Sigmoid colon (tissue), 7 donors: ENCODE results near the gene MAD1L1. TPM values are rescaled to one million over a fixed set of nuclear protein-coding genes. Genes with fewer than 3 reads are reported as not detected.
"Not testable (repeated sequence)": the region's sequence is repeated elsewhere in the genome, so short reads cannot be mapped to it uniquely, and the experiment has no call there.

Source experiments
- DNase-seq: peaks from one replicate; pipeline ENCODE4 v3.0.0-alpha.2; 2019
- H3K27ac ChIP-seq, 4 donors: fragments of 200-600 bp; sonication (generic); one replicate each; pipeline ENCODE4 v1.5.1; 2016 to 2019; ENCODE audit warnings: mild to moderate bottlenecking in 1 of 4
- H3K27me3 ChIP-seq, 3 donors: fragments of 200-600 bp; sonication (generic); one replicate each; pipeline ENCODE4 v1.5.1; 2019; ENCODE audit warnings: mild to moderate bottlenecking in 1 of 3
- H3K36me3 ChIP-seq, 4 donors: fragments of 200-600 bp; sonication (generic); one replicate each; pipeline ENCODE4 v1.5.1; 2016 to 2019
- H3K4me1 ChIP-seq, 4 donors: fragments of 200-600 bp; sonication (generic); one replicate each; pipeline ENCODE4 v1.5.1; 2017 to 2019
- H3K4me3 ChIP-seq, 4 donors: fragments of 200-600 bp; sonication (generic); one replicate each; pipeline ENCODE4 v1.5.1; 2017 to 2019; ENCODE audit warnings: mild to moderate bottlenecking in 2 of 4, moderate library complexity in 1 of 4
- H3K9me3 ChIP-seq, 4 donors: fragments of 200-600 bp in 3 of 4; sonication (generic) in 3 of 4; one replicate each; pipeline versions ENCODE4 v1.5.1 to v1.6.1; 2013 to 2019
- CTCF ChIP-seq, 4 experiments: fragments of 450-650 bp in 3 of 4; fragments of 200-600 bp in 1 of 4; IDR thresholded peaks; one replicate each; pipeline ENCODE4 v1.5.1; 2016 to 2019; ENCODE audit warnings: antibody characterized with exemption in 4 of 4, mild to moderate bottlenecking in 3 of 4, moderate library complexity in 2 of 4
- EP300 ChIP-seq, 4 donors: sonication (generic); formaldehyde crosslinking; IDR thresholded peaks; one replicate each; pipeline ENCODE4 v1.6.1; 2017; ENCODE audit warnings: antibody characterized with exemption in 4 of 4
- POLR2A ChIP-seq, 2 donors: fragments of 450-650 bp; IDR thresholded peaks; one replicate each; pipeline ENCODE4 v1.6.1; 2016; ENCODE audit warnings: antibody characterized with exemption in 2 of 2, mild to moderate bottlenecking in 2 of 2, moderate library complexity in 2 of 2
- POLR2AphosphoS5 ChIP-seq, 4 donors: sonication (generic); formaldehyde crosslinking; IDR thresholded peaks; one replicate each; pipeline ENCODE4 v1.6.1; 2017; ENCODE audit warnings: antibody characterized with exemption in 4 of 4
- WGBS, 2 donors: extraction: QIAGEN DNeasy Blood & Tissue Kit; methylation state at CpG; one replicate each; pipeline ENCODE4 v1.1.7; 2013; 5-methylcytosine and 5-hydroxymethylcytosine counted together
- intact Hi-C: fragments of 100-400 bp; cut with DNase I; formaldehyde crosslinking; loops from one replicate; pipeline ENCODE4 v1.15.1; 2023
- polyA plus RNA-seq, 3 donors: library from polyadenylated mRNA; stranded (reverse); fragments of 200-250 nt; gene quantifications; one replicate each; pipeline ENCODE4 v1.2.3, GENCODE V29; 2013
- total RNA-seq, 4 donors: library from RNA; depleted of rRNA; stranded (reverse); fragments of >200 nt; gene quantifications; one replicate each; pipeline ENCODE4 v1.1.0, GENCODE V29; 2016
- donor health status: healthy with polysubstance abuse.
- donor health status: Bipolar disorder and iron deficiency.
- donor health status: healthy.

The MAD1L1 gene
- total and polyA plus RNA-seq, 7 donors, result 10.2 to 38.4 (median 20.6) TPM

GRCh38 chr7:1843271-1843861, 389.4 kb downstream of the MAD1L1 start:
- intact Hi-C loops, result no loop called here
- H3K27me3 ChIP-seq, result no peaks in the 10 kb centered on the region
- H3K4me3 ChIP-seq, result no peak overlapping the region
- WGBS, 2 donors, result 76 to 89% methylated on average over 26 of the region's 26 CpGs
- TF ChIP-seq CTCF (IDR thresholded peaks at IDR 0.05) (no peak), POLR2A (IDR thresholded peaks at IDR 0.05) (no peak), POLR2AphosphoS5 (IDR thresholded peaks at IDR 0.05) (no peak), EP300 (IDR thresholded peaks at IDR 0.05) (no peak)
- peak; percentile 55 for DNase-seq
- H3K9me3 ChIP-seq, result no peaks in the 10 kb centered on the region
- no peak overlapping the region for H3K27ac ChIP-seq
- no peaks in the 10 kb centered on the region for H3K4me1 ChIP-seq
- H3K36me3 ChIP-seq, result no peaks in the 10 kb centered on the region

- intact Hi-C loops, result no loop called here
- Histone ChIP-seq H3K4me3 (no peak overlapping the region), H3K9me3 (no peaks in the 10 kb centered on the region), H3K36me3 (no peaks in the 10 kb centered on the region), H3K27ac (no peak overlapping the region), H3K4me1 (no peaks in the 10 kb centered on the region), H3K27me3 (no peaks in the 10 kb centered on the region)
- 86 to 88% methylated on average over 31 of the region's 31 CpGs for WGBS, 2 donors
- TF ChIP-seq EP300 (IDR thresholded peaks at IDR 0.05), result no peak
- DNase-seq, result peak; percentile 54
Observed at GRCh38 chr7:1842321-1843221, 390.2 kb downstream of the MAD1L1 start.

GRCh38 chr7:1841286-1842021, 391.3 kb downstream of the MAD1L1 start:
- 92 to 95% methylated on average over 40 of the region's 40 CpGs for WGBS, 2 donors
- H3K27me3 ChIP-seq, H3K9me3 ChIP-seq, H3K27ac ChIP-seq, DNase-seq, H3K4me3 ChIP-seq, H3K4me1 ChIP-seq, H3K36me3 ChIP-seq, intact Hi-C loops: not testable (repeated sequence)

- WGBS, 2 donors, result 94 to 96% methylated on average over 18 of the region's 18 CpGs
- H3K9me3 ChIP-seq, intact Hi-C loops, H3K27me3 ChIP-seq, H3K4me1 ChIP-seq, H3K36me3 ChIP-seq, H3K4me3 ChIP-seq, H3K27ac ChIP-seq, DNase-seq: not testable (repeated sequence)
Observed at GRCh38 chr7:1840744-1841143, 392.0 kb downstream of the MAD1L1 start.

GRCh38 chr7:1839701-1840100, 393.0 kb downstream of the MAD1L1 start:
- Histone ChIP-seq H3K4me1 (no peaks in the 10 kb centered on the region), H3K27ac (no peak overlapping the region), H3K27me3 (no peaks in the 10 kb centered on the region), H3K36me3 (no peaks in the 10 kb centered on the region), H3K4me3 (no peak overlapping the region), H3K9me3 (no peaks in the 10 kb centered on the region)
- DNase-seq, result peak; percentile 56
- TF ChIP-seq POLR2A (IDR thresholded peaks at IDR 0.05), result no peak
- TF ChIP-seq CTCF (IDR thresholded peaks at IDR 0.05), result no peak
- no peak for TF ChIP-seq EP300 (IDR thresholded peaks at IDR 0.05)
- TF ChIP-seq POLR2AphosphoS5 (IDR thresholded peaks at IDR 0.05), result no peak
- intact Hi-C loops, result no loop called here
- 92 to 95% methylated on average over 14 of the region's 14 CpGs for WGBS, 2 donors

- H3K4me1 ChIP-seq, intact Hi-C loops, H3K27me3 ChIP-seq, H3K36me3 ChIP-seq, H3K4me3 ChIP-seq, H3K9me3 ChIP-seq, DNase-seq, H3K27ac ChIP-seq: not testable (repeated sequence)
- 92% methylated on average over 21 of the region's 21 CpGs for WGBS, 2 donors
Observed at GRCh38 chr7:1838911-1839531, 393.7 kb downstream of the MAD1L1 start.

GRCh38 chr7:1838544-1838872, 394.2 kb downstream of the MAD1L1 start:
- 95 to 96% methylated on average over 13 of the region's 13 CpGs for WGBS, 2 donors
- H3K4me3 ChIP-seq, DNase-seq, H3K27me3 ChIP-seq, H3K27ac ChIP-seq, intact Hi-C loops, H3K9me3 ChIP-seq, H3K4me1 ChIP-seq, H3K36me3 ChIP-seq: not testable (repeated sequence)

- H3K4me3 ChIP-seq, H3K4me1 ChIP-seq, H3K36me3 ChIP-seq, intact Hi-C loops, H3K27me3 ChIP-seq, H3K27ac ChIP-seq, H3K9me3 ChIP-seq: not testable (repeated sequence)
- WGBS, 2 donors, result 93 to 94% methylated on average over 31 of the region's 31 CpGs
- peak; percentile 39 for DNase-seq
Observed at GRCh38 chr7:1837696-1838543, 394.8 kb downstream of the MAD1L1 start.

- H3K27ac ChIP-seq, DNase-seq, H3K4me1 ChIP-seq, H3K4me3 ChIP-seq, H3K9me3 ChIP-seq, H3K27me3 ChIP-seq, H3K36me3 ChIP-seq, intact Hi-C loops: not testable (repeated sequence)
- 81 to 90% methylated on average over 1 of the region's 1 CpG for WGBS, 2 donors
Observed at GRCh38 chr7:1831933-1832535, 400.7 kb downstream of the MAD1L1 start.
